Cerebellar cortex (tissue), 1 donor: ENCODE measurements around the gene CRADD.
"Not testable (repeated sequence)": the region's sequence is repeated elsewhere in the genome, so short reads cannot be mapped to it uniquely, and the experiment has no call there.

ENCODE experiments used
- DNase-seq: peaks from one replicate; pipeline ENCODE4 v3.0.0-alpha.2; 2015; ENCODE audit warnings: low spot score

The CRADD gene

GRCh38 chr12:93677195-93678064 lies at the start of gene CRADD:
TSS of gene CRADD (plus strand) at chr12:93677375.
- peak; percentile 98 for DNase-seq

- no peak for DNase-seq
These were observed 44.8 kb upstream of the CRADD start for GRCh38 chr12:93632383-93632782.

DNA sequence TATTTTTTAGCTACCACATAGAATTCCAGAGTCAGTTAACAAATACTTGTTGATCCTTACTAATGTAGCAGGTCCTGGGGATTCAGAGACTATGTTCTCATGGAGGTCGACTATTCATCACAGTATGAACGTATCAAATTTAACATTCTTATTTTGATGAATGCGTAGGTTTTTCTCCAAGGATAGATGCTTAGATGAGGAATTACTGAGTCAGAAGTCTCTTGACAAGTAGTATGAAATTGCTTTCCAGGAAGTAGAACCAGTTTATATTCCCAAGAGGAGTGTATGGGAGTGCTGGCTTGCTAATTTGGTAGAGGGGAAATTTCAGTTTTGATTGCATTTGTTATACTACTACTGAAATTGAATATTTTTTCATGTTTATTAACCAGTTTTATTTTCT lies 42.8 kb upstream of the CRADD start:
- DNase-seq, result no peak

- DNase-seq, result no peak
These were observed 40.5 kb upstream of the CRADD start for GRCh38 chr12:93636708-93637107.

DNA sequence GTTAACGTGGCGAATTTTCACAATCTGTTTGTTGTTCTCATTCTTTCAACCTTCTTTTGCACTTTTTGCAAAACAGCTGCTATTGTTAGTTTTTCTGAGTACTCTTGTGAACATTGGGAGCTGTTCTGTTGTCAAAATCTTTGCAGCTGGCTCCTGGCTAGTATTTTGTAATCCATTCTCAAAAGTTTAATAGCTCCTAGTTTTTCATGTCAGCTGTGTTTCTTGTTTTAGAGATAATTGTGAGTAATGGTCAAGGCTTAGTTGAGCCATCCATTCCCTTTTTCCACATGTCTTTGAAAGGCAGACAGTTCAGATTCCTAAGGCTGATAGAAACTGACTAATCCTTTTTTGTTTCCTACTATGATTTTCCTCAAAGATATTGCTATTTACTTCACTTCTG lies 39.1 kb upstream of the CRADD start:
- DNase-seq, result no peak

DNA sequence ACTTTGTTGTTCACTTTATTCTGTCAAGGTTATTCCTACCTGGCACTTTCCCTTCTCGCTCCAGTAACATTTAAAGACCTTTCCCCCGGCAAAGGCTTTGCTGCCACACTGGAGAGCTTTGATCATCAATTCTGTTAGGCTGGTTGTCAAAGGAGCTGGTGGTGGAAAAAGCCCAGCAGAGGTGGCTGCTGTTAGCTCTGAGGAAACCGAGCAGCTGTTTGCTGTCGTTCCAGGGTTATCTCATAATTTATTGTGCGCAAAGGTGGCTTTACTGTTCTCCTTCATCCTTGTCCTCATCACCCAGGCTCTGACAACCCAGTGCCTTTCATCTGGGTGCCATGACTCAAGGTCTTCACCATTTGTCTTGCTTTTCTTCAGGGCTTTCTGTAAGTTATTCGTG lies 38.2 kb upstream of the CRADD start:
- no peak for DNase-seq

DNA sequence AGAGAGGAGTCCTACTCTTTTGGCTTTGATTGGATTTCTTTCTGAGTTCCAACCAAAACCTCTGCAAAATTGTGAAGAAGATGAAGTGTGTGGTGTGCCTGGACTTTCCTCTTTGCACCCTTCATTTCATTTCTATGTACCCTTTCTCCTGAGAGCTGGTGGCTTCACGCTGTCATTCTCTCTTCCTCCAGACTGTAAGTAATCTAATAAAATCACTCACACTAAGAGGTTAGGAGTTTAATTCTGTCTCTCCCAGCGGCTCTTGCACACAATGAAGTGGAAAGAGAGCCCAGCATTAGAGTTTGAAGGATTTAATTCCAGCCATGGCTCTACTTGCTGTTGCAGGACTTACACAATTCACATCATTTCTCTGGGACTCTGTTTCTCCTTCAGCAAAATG lies 37.8 kb upstream of the CRADD start:
- DNase-seq, result no peak

- not testable (repeated sequence) for DNase-seq
These were observed 35.8 kb upstream of the CRADD start for GRCh38 chr12:93641380-93641779.

DNA sequence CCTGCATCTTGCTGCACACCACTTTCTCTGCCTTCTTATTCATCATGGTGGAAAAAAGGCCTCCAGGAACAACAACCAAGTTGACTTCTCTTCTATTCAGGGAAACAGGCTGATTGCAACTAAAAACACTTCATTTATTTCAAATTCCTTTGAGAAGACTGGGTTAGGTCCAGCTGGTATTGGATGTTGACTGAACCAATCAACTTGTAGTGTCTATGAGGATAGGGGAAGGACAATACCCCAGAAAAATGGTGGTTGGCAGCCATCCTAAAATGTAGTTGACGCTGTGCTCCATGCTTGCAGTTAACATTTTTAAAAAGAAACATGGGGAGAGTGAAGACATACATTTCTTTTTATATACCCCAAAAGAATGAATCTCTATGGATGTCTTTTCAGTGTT lies 34.4 kb upstream of the CRADD start:
- DNase-seq, result no peak

DNA sequence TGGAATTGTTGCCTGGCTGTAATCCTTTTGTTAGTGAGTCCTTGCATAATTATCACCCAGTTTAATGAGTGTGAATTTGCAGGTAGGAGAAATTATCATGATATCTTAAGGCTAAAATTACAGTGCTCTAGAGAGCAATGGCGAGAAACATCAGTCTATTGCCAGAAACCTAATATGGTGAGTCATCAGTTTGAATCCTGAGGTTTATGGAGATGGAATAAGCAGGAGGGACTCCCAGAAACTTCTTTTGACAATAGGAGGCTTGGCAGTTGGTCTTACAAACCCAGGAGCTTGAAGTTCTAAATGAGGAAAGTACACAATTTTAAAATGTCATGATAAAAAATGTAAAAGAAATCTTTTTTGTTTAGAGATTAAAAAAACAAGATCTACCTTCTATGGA lies 31.5 kb upstream of the CRADD start:
- DNase-seq, result no peak

DNA sequence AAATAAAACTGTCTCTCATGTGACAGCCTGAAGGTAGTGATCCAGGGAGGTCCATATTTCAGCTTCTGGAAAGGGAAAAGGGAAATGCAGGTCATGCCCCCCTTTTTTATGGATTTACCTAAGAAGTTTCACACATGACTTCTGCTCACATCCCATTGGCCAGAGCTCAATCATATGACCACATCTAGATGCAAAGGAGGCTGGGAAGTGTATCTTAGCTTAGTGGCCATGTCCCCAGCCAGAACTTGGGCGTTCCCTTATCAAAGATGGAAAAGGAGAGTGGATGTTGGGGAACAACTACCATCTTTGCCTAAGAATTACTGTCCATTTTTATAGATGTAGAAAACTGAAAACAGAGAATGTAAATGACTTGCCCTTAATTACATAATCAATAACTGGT lies 26.5 kb upstream of the CRADD start:
- DNase-seq, result no peak

GRCh38 chr12:93653079-93653478 lies 24.1 kb upstream of the CRADD start:
- DNase-seq, result no peak

- DNase-seq, result no peak
These were observed 23.5 kb upstream of the CRADD start for GRCh38 chr12:93653712-93654111.

- no peak for DNase-seq
These were observed 22.8 kb upstream of the CRADD start for GRCh38 chr12:93654421-93654820.

GRCh38 chr12:93657071-93657470 lies 20.1 kb upstream of the CRADD start:
- DNase-seq, result no peak

GRCh38 chr12:93661021-93661420 lies 16.2 kb upstream of the CRADD start:
- DNase-seq, result no peak

DNA sequence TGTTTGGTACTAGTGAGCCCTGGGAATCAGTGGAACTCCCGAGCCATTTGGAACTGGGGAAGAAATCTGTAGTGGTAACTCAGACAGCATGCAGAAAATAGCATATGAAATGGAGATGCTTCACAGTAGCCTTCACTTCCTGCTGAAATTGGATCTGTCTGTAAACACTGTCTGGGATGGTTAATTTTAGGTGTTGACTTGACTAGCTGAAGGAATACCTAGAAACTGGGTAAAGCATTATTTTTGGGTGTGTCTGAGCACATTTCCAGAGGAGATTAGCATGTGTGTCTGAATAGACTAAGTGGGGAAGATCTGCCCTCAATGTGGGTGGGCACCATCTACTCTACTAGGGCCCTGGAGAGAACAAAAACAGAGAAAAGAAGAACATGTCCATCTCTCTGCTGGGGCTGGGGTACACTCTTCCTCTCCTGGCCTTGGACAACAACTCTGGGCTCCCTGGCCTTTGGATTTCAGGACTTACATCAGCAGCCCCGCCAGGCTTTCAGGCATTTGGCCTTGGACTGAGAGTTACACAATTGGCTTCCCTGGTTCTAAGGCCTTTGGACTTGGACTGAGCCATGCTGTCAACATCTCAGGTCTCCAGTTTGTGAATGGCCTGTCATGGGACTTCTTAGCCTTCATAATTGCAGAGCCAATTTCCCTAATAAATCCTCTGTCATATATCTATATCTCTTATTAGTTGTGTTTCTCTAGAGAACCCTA lies 14.0 kb upstream of the CRADD start:
- no peak for DNase-seq

GRCh38 chr12:93663729-93664084 lies 13.5 kb upstream of the CRADD start:
- DNase-seq, result no peak

DNA sequence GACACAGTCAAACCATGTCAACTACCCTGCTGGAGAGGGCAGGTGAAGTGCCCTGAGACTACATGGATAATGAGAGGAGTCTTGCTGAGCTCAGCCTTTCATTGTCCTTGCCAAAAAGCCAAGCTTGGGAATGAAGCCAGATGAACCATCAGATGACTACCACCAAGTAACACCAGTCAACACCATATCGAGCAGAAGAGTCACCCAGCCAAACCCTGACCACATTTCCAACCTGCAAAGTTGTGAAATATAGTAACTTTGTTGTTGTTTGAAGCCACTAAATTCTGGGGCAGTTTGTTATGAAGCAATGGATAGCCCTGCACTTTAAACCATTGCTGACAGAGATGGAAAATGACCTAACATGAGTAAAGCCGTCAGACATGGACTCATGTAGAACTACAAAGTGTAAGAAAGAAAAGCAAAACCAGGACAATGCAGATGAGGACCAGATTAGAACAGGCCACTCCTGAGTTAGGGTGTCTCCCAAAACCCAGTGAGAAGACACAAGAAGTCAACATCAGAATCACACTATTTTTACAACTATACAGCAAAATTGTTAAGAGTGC lies 12.5 kb upstream of the CRADD start:
- no peak for DNase-seq

GRCh38 chr12:93667672-93668071 lies 9.5 kb upstream of the CRADD start:
- DNase-seq, result no peak

- DNase-seq, result no peak
These were observed 8.2 kb upstream of the CRADD start for GRCh38 chr12:93668919-93669418.

DNA sequence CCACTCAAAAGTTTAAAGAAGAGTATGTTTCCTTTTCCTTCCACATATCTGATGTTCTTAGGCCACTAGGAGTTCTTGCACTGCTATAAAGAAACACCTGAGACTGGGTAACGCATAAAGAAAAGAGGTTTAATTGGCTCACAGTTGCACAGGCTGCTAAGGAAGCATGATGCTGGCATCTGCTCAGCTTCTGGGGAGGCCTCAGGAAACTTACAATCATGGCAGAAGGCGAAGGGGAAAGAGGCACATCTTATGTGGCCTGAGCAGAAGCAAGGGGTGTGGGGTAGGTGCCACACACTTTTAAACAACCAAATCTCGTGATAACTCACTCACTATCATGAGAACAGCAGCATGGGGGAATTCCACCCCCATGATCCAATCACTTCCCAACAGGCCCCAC lies 7.7 kb upstream of the CRADD start:
- no peak for DNase-seq

- DNase-seq, result no peak
These were observed 7.1 kb upstream of the CRADD start for GRCh38 chr12:93670104-93670503.
